Germinal center (tissue), 1 donor: Measurements from ENCODE around the gene GPR89A.
"Not testable (repeated sequence)": the region's sequence is repeated elsewhere in the genome, so short reads cannot be mapped to it uniquely, and the experiment has no call there.

Experiments used
- DNase-seq: peaks from one replicate; pipeline ENCODE4 v3.0.0; 2012; ENCODE audit warnings: mixed read lengths, low spot score

The GPR89A gene

GRCh38 chr1:145607833-145608733, at the start of gene GPR89A:
Gene GPR89A, plus strand, starts transcription at chr1:145607988. Its CDS starts 146 bp downstream, at chr1:145608134.
- DNase-seq, result peak; percentile 92

DNA sequence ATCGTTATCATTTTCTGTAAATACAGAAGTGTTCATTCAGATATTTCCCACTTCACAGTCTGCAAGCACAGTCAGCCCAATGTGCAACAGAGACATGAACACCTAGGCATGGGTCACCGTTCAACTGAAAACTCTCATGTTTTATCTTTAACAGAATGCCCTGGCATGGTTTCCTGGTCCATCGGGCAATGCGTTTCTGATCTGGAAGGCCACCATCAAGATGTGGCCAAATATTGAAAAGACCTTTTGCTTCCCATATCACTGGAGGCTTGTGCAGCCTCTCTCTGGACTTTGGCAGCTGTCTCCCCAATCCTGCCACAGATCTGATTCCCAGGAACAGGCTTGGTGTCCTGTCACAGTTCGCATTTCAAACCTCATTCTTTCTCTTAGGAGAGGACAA, 21.0 kb upstream of the GPR89A start:
- DNase-seq, result not testable (repeated sequence)

- DNase-seq, result not testable (repeated sequence)
Observed at GRCh38 chr1:145590806-145591205, 17.0 kb upstream of the GPR89A start.

GRCh38 chr1:145592347-145592746, 15.4 kb upstream of the GPR89A start:
- not testable (repeated sequence) for DNase-seq

DNA sequence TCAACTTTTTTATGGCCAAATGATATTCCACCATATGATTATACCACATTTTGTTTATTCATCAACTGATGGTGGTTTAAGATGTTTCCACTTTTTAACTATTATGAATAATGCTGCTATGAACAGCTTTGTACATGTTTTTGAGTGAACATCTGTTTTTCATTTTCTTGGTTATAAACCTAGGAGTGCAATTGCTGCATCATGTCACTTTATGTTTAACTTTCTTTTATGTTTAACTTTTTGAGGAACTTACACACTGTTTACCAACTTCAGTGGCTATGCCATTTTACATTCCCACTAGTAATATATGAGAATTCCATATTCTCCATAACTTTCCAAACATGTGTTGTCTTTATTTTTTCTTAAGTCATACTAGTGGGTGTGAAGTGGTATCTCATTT, 12.4 kb upstream of the GPR89A start:
- not testable (repeated sequence) for DNase-seq

DNA sequence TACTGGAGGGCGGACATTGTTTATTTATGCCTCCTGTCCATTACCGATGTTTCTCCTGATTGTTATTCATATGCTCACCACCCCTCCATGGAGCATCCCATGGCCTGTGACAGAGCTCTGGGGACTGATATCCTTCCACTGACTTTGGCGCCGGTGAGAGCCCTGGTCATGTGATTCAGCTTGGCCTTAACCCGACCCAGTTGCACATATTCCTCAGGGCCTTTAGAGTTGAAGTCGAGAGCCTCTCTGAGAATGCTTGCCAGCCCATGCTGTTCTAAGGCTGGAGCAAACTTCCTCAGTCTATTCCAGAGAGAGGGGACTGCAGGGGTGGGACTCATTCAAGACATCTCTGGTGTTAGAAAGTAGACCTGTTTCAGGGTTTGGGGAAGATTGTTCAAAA, 11.6 kb upstream of the GPR89A start:
- DNase-seq, result not testable (repeated sequence)

DNA sequence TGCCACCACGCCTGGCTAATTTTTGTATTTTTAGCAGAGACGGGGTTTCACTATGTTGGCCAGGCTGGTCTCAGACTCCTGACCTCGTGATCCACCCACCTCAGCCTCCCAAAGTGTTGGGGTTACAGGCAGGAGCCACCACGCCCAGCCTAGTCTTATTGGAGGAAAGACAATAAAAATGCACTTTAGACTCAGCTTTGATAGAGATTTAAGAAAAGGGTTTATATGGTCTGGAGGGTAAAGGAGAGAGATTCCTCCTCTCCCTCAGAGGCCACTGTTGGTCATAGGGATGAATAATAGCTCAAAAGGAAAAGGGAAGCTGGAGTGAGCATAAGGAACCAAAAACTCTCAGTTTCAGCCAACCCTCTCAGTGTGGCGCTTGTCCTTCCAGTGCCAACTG, 8.4 kb upstream of the GPR89A start:
- not testable (repeated sequence) for DNase-seq

DNA sequence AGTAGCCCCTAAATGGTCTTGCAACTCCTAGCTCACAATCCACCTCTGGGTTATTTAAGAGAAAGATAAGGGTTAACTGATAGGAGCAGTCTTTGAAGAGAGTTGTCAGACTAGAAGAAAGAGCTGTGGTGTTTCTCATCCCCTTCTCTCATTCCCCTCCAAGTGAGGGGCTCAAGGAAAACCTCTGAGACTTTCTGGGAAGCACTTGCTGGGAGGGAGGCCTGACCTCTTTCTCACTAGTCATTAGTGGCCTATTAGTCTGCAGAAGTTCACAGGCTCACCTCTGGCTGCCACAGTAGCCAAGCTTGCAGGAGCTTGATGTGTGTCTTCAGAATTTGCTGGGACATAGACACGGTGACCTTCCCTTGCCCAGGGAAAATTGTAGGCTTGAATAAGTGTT, 6.2 kb upstream of the GPR89A start:
- no peak for DNase-seq

- not testable (repeated sequence) for DNase-seq
Observed at GRCh38 chr1:145606840-145607239, 948 bp upstream of the GPR89A start.

DNA sequence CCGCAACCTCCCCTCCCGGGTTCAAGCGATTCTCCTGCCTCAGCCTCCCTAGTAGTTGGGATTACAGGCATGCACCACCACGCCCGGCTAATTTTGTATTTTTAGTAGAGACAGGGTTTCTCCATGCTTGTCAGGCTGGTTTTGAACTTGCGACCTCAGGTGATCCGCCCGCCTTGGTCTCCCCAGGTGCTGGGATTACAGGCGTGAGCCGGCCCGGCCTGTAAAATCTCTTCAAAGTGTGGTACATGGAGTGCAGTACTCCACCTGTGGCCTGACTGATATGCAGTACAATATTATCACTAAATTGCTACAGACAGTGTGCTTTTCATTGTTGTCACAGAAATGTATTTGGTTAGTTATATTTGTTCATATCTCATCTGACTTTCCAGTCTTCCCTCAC, 499 bp upstream of the GPR89A start:
- DNase-seq, result not testable (repeated sequence)

DNA sequence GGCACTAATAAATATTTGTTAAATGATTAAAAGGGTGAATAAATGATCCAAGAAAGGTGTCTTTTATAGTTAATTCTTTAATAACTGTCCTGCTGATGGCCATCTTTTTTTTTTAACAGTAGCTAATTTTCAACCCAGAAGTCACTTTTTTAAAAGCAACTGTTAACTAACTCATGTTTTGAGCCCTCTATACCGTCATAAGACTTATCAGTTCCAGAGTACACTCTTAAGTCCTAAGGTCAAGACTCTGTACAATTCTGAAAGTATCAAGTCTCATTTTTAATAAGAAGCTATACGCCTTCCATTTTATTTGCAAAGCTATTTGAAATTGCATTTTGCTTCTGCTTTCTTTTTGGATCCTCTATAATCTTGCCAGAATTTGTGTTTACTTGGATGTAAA, 3.0 kb downstream of the GPR89A start:
- DNase-seq, result not testable (repeated sequence)

- not testable (repeated sequence) for DNase-seq
Observed at GRCh38 chr1:145620073-145620472, 12.3 kb downstream of the GPR89A start.

DNA sequence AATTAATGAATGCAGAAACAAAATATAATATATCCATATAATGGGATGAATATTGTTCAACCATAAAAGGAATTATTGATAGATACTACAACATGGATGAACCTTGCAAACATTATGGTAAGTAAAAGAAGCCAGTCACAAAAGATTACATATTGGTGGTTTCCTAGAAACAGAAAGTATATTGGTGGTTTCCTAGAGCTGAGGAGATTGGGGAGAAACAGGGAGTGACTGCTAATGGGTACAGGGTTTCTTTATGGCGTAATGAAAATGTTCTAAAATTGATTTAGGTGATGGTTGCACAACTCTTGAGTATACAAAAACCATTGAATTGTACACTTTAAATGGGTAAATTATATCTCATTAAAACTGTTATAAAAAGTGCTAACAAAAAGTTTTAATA, 14.4 kb downstream of the GPR89A start:
- not testable (repeated sequence) for DNase-seq

GRCh38 chr1:145636237-145636636, 28.4 kb downstream of the GPR89A start:
- not testable (repeated sequence) for DNase-seq

- DNase-seq, result not testable (repeated sequence)
Observed at GRCh38 chr1:145641886-145642285, 34.1 kb downstream of the GPR89A start.

- DNase-seq, result not testable (repeated sequence)
Observed at GRCh38 chr1:145643990-145644389, 36.2 kb downstream of the GPR89A start.

DNA sequence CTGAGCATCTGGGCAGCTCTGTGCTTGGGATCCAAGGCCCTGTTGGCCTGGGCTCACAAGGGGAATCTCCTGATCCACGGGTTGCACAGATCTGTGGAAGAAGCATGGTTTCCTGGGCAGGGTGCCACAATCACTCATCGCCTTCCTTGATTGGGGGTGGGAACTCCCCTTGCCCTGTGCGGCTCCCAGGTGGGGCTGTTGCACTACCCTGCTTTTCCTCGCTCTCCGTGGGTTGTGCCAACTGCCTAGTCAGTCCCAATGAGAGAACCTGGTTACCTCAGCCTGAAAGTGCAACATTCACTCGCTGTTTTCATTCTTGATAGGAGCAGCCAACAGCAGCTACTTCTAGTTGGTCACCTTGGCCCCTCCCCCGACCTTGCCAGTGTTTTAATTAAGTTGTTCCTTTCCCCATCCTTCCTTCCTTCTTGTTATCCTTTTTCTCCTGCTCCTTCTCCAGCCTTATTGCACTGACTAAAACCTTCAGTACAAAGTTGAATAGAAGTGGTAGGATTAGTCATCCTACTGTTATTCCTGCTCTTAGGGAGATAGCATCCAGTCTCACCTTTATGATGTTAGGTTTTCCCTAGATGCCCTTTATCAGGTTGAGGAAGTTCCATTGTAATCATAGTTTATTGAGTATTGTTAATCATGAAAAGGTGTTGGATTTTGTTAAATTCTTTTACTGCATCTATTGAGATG, 48.6 kb downstream of the GPR89A start:
- not testable (repeated sequence) for DNase-seq

GRCh38 chr1:145662502-145662901, 54.7 kb downstream of the GPR89A start:
- DNase-seq, result not testable (repeated sequence)

GRCh38 chr1:145665015-145665414, 57.2 kb downstream of the GPR89A start:
- DNase-seq, result not testable (repeated sequence)

DNA sequence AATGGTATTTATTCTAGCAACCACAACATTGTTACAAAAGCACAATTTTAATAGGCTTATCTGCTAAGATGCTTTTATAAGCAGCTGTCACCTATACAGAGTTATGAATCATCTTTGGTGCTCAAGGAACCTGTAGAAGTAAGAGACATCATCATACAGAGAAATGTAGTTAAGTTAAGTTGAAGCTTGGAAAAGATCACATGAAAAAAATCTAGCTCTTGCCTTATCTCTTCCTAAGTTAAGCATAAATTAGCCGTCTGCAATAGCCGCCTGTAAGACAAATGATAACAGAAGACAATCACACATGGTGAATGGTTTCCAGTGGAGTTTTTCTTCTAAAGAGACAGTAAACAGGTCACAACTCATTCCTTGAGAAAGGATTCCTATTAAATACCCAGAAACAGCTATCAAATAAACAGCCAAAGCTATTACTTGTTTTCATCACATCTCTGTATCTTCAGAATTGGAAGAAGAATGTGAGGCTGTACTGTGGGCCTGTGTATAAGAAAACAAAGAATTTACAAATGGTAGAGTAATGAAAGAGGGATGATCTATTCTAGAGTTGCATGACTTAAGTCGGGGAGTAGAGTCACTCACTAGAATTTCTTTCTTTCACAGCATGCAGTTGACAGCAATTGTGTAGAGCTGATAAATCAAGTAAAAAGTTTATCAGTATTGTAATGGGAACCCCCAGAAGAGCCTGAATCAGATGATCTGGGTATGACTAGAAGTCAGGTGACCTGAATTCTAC, 63.4 kb downstream of the GPR89A start:
- DNase-seq, result not testable (repeated sequence)

DNA sequence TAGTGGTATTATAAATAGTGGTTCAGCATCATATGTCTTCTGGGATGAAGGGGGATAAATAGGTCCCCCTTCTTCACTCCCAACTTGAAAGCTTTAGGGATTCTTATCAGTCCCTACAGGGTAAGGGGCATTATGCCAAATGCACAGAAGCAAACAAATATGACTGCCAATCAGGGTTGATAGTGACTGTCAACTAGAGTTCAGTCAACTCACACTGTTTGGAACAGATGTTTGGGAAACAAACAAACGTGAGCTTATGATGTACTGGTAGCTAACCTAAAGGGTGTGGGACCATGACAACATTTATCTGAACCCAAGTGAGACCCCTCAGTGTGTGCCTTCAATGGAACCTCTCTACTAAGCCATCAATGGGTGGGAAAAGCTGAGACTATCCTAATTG, 65.4 kb downstream of the GPR89A start:
- not testable (repeated sequence) for DNase-seq

GRCh38 chr1:145684858-145685257, 77.1 kb downstream of the GPR89A start:
- DNase-seq, result not testable (repeated sequence)
